Measurements from ENCODE around the gene TSN. TPM values are rescaled to one million over a fixed set of nuclear protein-coding genes. Genes with fewer than 3 reads are reported as not detected.
A peak's percentile ranks its signal among the peaks of the same experiment; 100 is the strongest.
"Not testable (repeated sequence)": the region's sequence is repeated elsewhere in the genome, so short reads cannot be mapped to it uniquely, and the experiment has no call there.

Gene TSN
- total RNA-seq, 2 experiments from 2014 or later: 49.1 to 50.9 TPM

- peaks cover 74% of the 10 kb centered on the region for H3K36me3 Mint-ChIP-seq (ENCODE audit: low read depth)
- H3K4me3 Mint-ChIP-seq: no peak overlapping the region
- ChIA-PET POLR2A (interaction anchor here (0.7 to 1.5 kb wide), 2 partner anchors 9 to 79 kb away, joined by 4 to 5 read pairs; partner anchors contain the start of gene NIFK), CTCF (no interaction called here)
- Histone ChIP-seq H3K4me3 (ENCODE audit: low read length) (no peak overlapping the region), H3K4me1 (ENCODE audit: insufficient read depth, low read length) (no peaks in the 10 kb centered on the region), H3K27ac (ENCODE audit: low read depth in 1 of 2, low read length in 2 of 2) (no peak overlapping the region), H3K27me3 (ENCODE audit: control insufficient read depth in 1 of 2, insufficient read depth in 2 of 2, low read length in 2 of 2) (no peaks in the 10 kb centered on the region), H3K36me3 (ENCODE audit: insufficient read depth, low read length) (peaks cover 65% of the 10 kb centered on the region), H3K9me3 (ENCODE audit: control insufficient read depth in 1 of 2, insufficient read depth in 1 of 2, low read length in 2 of 2) (no peaks in the 10 kb centered on the region)
- peak overlapping the region; percentile 33 for H3K27ac Mint-ChIP-seq
- no peak for TF ChIP-seq CTCF (IDR thresholded peaks at IDR 0.05)
- H3K27me3 Mint-ChIP-seq: no peaks in the 10 kb centered on the region
- intact Hi-C loops (cut with DNase I, micrococcal nuclease): no loop called here
- ATAC-seq (ENCODE audit: poor library complexity): no peak
- peaks cover 12% of the 10 kb centered on the region for H3K4me1 Mint-ChIP-seq (ENCODE audit: low read depth)
- DNase-seq: no peak
- H3K9me3 Mint-ChIP-seq: no peaks in the 10 kb centered on the region
Observed at GRCh38 chr2:121727950-121728349, 27.5 kb upstream of the TSN start.

DNA sequence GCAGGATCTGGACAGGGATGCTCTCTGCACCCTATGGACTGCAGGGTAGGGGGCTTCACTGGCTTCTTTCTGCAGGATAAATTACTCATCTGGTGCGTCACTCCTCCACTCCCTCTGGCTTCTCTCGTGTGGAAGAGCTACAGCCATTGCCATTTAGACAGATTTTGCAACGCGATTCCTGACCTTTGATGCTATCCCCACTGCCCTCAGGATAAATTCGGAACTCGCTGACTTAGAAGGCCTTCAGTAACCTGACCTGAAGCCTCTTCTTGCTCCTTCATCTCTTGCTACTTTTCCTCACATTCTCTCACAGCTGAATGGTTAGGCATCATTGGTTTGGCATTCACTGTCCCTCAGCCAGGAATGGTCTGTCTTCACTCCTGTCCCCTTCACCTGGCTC is 24.1 kb upstream of the TSN start:
- intact Hi-C loops (cut with DNase I, micrococcal nuclease): no loop called here
- Histone ChIP-seq H3K27me3 (ENCODE audit: control insufficient read depth in 1 of 2, insufficient read depth in 2 of 2, low read length in 2 of 2) (no peaks in the 10 kb centered on the region), H3K27ac (ENCODE audit: low read depth in 1 of 2, low read length in 2 of 2) (no peak overlapping the region), H3K4me1 (ENCODE audit: insufficient read depth, low read length) (peaks cover 6% of the 10 kb centered on the region), H3K36me3 (ENCODE audit: insufficient read depth, low read length) (peaks cover 74% of the 10 kb centered on the region), H3K9me3 (ENCODE audit: control insufficient read depth in 1 of 2, insufficient read depth in 1 of 2, low read length in 2 of 2) (no peaks in the 10 kb centered on the region), H3K4me3 (ENCODE audit: low read length) (no peak overlapping the region)
- ChIA-PET CTCF (interaction anchor here (0.8 kb wide), 1 partner anchor 201 kb away, joined by 3 read pairs; the partner anchor contains the start of gene RNU4ATAC), POLR2A (interaction anchor here (1.2 to 1.3 kb wide), 2 partner anchors 9 to 201 kb away, joined by 4 to 5 read pairs; partner anchors contain the start of gene RNU4ATAC)
- DNase-seq (no peak), ATAC-seq (ENCODE audit: poor library complexity) (no peak)
- Mint-ChIP-seq H3K36me3 (ENCODE audit: low read depth) (peaks cover 92% of the 10 kb centered on the region), H3K4me3 (no peak overlapping the region), H3K4me1 (ENCODE audit: low read depth) (peaks cover 35% of the 10 kb centered on the region), H3K27ac (peak overlapping the region; percentile 24), H3K9me3 (no peaks in the 10 kb centered on the region), H3K27me3 (no peaks in the 10 kb centered on the region)
- TF ChIP-seq CTCF (IDR thresholded peaks at IDR 0.05): no peak

GRCh38 chr2:121734544-121734943 is 20.9 kb upstream of the TSN start:
- H3K4me3 ChIP-seq (ENCODE audit: low read length); H3K9me3 Mint-ChIP-seq; H3K27me3 Mint-ChIP-seq; DNase-seq; H3K27ac ChIP-seq (ENCODE audit: low read depth in 1 of 2, low read length in 2 of 2); H3K27me3 ChIP-seq (ENCODE audit: control insufficient read depth in 1 of 2, insufficient read depth in 2 of 2, low read length in 2 of 2); ATAC-seq (ENCODE audit: poor library complexity); H3K9me3 ChIP-seq (ENCODE audit: control insufficient read depth in 1 of 2, insufficient read depth in 1 of 2, low read length in 2 of 2); H3K4me3 Mint-ChIP-seq; intact Hi-C loops (cut with DNase I, micrococcal nuclease): not testable (repeated sequence)
- ChIA-PET POLR2A (interaction anchor here (3.7 kb wide), 2 partner anchors 86 to 203 kb away, joined by 52 to 68 read pairs; partner anchors contain the start of genes CLASP1 and RNU4ATAC), CTCF (interaction anchor here (1.6 kb wide), 1 partner anchor 323 kb away, joined by 3 read pairs; no protein-coding TSS in a partner anchor)
- Mint-ChIP-seq H3K4me1 (ENCODE audit: low read depth) (peaks cover 56% of the 10 kb centered on the region), H3K36me3 (ENCODE audit: low read depth) (peaks cover 67% of the 10 kb centered on the region), H3K27ac (peak overlapping the region; percentile 99)
- Histone ChIP-seq H3K36me3 (ENCODE audit: insufficient read depth, low read length) (peaks cover 43% of the 10 kb centered on the region), H3K4me1 (ENCODE audit: insufficient read depth, low read length) (peaks cover 28% of the 10 kb centered on the region)

Measured in CD4-positive, alpha-beta T cell (primary cell).